Epithelial cell of proximal tubule (primary cell): ENCODE measurements around the gene STXBP1. TPM values are rescaled to one million over a fixed set of nuclear protein-coding genes. Genes with fewer than 3 reads are reported as not detected.

Source experiments
- DNase-seq: peaks from one replicate; pipeline ENCODE4 v3.0.0-alpha.2; 2011; ENCODE audit warnings: low read depth
- H3K4me3 ChIP-seq: 2 replicates; pipeline ENCODE4 v1.5.1; 2011; ENCODE audit warnings: low read depth, mild to moderate bottlenecking, low read length
- total RNA-seq: library from RNA; depleted of rRNA; stranded (reverse); fragments of >200 nt; gene quantifications from 2 replicates; pipeline ENCODE4 v1.2.3, GENCODE V29; 2015
- TF ChIP-seq, protein P1 (sequence below): conservative IDR thresholded peaks from 2 replicates; pipeline ENCODE4 v1.5.1; 2012; ENCODE audit warnings: low read depth, mild to moderate bottlenecking, low read length

The STXBP1 gene
- total RNA-seq, 1 donor from 2014 or later = 14.6 TPM

DNA sequence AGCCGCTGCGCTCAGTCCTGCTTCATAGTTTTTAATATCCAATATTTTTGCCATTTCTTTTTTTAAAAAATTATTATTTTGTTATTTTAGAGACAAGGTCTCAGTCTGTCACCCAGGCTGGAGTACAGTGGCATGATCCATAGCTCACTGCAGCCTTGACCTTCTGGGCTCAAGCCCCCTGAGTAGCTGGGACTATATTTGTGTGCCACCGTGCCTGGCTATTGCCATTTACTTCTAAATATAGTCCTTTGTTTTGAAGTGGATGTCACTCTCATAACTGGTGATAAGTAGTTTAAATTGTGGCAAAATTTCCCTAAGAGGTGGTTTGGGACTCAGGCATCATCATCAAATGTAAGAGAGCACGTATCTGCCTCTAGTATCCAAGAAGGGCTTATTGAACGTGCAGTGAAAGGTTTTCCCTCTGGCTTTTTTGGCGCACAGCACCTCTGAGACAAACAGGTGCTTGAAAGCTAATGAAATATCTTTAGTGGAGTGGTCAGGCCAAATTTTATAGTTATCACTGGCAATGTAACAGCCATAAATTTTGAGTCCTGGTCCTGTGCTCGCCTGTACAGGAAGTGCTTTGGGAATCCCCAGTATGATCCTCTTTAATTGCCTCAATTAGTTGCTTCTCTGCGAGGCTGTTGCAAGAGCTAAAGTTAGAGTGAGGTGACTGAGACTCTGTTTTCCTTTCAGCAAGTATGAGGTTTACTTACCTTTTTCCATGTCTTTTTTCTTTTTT is 14.8 kb downstream of the STXBP1 start:
- no peak for DNase-seq
- TF ChIP-seq, protein P1, sequence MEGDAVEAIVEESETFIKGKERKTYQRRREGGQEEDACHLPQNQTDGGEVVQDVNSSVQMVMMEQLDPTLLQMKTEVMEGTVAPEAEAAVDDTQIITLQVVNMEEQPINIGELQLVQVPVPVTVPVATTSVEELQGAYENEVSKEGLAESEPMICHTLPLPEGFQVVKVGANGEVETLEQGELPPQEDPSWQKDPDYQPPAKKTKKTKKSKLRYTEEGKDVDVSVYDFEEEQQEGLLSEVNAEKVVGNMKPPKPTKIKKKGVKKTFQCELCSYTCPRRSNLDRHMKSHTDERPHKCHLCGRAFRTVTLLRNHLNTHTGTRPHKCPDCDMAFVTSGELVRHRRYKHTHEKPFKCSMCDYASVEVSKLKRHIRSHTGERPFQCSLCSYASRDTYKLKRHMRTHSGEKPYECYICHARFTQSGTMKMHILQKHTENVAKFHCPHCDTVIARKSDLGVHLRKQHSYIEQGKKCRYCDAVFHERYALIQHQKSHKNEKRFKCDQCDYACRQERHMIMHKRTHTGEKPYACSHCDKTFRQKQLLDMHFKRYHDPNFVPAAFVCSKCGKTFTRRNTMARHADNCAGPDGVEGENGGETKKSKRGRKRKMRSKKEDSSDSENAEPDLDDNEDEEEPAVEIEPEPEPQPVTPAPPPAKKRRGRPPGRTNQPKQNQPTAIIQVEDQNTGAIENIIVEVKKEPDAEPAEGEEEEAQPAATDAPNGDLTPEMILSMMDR = no peak
- H3K4me3 ChIP-seq = no peak overlapping the region

DNA sequence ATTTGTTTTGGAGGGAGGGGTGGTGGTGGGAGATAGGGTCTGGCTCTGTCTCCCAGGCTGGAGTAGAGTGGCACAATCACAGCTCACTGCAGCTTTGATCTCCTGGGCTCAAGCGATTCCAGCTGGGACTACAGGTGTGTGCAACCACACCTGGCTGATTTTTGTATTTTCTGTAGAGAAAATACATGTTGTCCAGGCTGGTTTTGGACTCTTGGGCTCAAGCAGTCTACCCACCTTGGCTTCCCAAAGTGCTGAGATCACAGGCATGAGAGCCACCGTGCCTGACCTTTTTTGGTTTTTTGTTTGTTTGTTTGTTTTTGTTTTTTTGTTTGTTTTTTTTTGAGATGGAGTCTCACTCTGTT is 15.4 kb downstream of the STXBP1 start:
- TF ChIP-seq, protein P1 = no peak
- DNase-seq = no peak

DNA sequence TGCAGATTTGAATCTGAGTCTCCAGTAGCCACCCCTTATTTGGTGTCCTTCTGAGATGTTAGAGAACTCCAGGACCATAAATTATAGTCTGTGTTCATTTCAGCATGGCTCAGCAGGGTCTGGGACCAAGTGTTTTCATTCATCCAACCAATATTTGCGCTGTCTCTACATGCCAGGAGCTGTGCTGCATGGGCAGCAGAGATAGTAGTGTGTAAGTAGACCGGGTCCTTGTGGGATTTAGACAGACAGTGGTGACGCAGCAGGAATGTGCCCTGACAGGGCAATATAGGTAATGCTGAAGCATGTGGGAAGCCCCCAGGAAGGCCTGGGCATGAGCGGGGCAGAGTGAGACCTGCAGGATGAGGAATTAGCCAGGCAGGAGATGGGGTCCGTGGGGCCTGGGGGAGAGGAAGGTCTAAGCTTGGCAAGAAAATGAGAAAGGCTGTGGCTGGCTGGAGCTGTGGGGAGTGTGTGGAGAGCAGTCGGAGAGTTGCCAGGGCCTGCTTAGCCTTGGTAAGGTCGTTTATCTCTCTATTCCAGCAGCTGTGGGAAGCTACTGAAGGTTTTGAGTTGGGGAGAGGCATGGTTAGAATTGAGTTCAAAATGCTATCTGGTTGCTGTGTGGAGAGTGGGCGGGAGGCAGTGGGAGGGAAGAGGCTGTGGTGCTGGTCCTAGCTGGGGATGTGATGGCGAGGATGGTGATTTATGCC is 16.8 kb downstream of the STXBP1 start:
- TF ChIP-seq, protein P1 = no peak
- no peak overlapping the region for H3K4me3 ChIP-seq
- no peak for DNase-seq

More for the DNA sequence above, 15.4 kb downstream of the STXBP1 start:
- no peak overlapping the region for H3K4me3 ChIP-seq

DNA sequence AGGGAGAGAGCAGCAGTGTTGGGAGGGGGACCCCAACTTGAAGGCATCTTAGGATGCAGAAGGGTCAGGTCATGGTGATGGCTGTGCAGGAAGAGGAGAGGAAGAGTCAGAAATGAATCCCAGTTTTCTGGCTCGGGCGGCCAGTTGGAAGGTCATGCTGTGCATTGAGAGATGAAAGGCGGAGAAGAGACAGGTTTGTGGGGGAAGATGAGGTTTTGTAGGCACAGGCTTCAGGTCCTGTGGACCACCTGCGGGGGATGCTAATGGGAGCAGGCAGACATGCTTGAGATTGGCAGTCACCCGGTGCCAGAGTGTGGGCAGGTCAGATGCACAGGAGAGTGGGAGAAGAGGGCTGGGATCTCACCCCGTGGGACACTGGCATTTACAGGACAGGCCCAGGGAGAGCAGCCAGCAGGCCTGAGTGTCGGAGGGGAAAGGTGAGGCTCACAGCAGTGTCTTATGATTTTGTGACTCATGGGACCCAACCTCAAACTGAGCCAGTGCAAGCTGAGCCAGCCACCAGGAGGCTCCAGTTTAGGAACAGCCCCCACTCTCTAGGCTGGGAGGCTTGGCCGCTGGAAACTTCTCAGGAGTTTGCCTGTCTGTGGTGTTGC is 17.5 kb downstream of the STXBP1 start:
- TF ChIP-seq, protein P1 = no peak
- H3K4me3 ChIP-seq = no peak overlapping the region
- no peak for DNase-seq

DNA sequence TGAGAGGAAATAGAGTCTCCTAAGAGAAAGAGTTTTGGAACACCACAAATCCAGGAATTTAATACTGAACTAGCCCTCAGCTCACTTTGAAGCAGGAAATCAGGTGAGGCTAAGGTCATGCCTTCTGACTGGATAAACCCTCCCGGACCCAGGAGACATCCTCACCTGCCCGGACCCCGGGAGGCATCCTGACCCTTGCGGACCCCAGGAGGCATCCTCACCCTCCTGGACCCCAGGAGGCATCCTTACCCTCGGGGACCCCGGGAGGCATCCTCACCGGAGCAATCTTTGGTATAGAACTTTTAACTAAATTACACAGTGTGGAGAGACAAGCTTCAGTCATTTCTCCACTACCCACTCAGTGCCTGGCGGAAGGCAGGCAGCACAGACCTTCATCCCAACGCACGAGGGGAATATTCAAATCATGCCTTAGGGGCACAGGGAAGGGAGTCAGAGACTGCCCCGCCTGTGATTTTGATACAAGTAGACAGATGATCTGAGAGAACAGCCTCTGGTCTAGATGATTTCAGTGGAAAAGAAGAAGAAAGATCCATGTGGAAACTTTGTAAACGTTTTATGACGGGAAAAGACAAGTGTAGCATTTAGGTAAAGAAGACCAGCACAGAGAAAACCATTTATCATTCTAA is 21.3 kb downstream of the STXBP1 start:
- H3K4me3 ChIP-seq = no peak overlapping the region
- DNase-seq = no peak
- TF ChIP-seq, protein P1 = no peak

DNA sequence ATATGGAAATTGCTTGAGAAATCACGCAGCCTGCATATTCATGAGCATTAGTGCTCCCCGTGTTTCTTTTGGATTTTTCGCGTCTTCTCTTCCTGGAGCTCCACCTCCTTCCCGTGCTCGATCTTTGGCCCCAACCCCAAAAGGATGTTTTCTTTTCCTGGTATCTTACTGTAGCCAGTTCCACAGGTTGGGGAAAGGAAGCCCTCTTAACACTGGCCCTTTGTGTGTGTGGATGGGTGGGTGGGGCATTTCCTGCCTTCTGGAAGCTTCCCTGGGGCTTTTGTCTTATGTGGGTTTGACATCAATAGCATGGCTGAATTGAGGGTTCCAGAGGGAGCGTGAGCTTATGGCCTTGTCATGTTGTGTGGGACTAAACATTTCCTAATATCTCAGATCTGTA is 21.9 kb downstream of the STXBP1 start:
- TF ChIP-seq, protein P1 = no peak
- no peak for DNase-seq
- no peak overlapping the region for H3K4me3 ChIP-seq
